ENCODE measurements around the gene PROC.

The PROC gene

DNA sequence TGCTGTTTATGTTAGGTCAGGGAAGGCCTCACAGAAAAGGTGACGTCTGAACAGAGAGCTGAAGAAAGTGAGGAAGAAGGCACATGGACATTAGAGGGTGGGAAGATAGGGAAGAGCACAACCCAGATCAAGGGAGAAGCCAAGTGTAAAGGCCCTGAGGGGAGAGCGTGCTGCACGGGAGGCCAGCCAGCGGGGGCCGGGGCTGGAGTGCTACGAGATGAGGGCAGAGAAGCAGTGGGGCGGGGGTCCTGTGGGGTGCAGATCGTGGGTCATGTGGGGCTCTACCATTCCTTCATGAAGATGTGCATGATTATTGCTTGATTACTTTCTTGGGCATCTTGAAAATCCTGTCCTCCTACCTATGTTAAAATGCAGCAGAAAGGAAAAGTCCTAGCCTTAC lies 50.8 kb downstream of the PROC start:
- peaks cover 22% of the 10 kb centered on the region for H3K4me1 Mint-ChIP-seq (ENCODE audit: low read depth)
- H3K36me3 Mint-ChIP-seq (ENCODE audit: low read depth) = peaks cover 30% of the 10 kb centered on the region
- no peak overlapping the region for H3K27ac Mint-ChIP-seq
- H3K9me3 Mint-ChIP-seq = no peaks in the 10 kb centered on the region
- H3K4me3 Mint-ChIP-seq = no peak overlapping the region
- H3K27me3 Mint-ChIP-seq = no peaks in the 10 kb centered on the region

DNA sequence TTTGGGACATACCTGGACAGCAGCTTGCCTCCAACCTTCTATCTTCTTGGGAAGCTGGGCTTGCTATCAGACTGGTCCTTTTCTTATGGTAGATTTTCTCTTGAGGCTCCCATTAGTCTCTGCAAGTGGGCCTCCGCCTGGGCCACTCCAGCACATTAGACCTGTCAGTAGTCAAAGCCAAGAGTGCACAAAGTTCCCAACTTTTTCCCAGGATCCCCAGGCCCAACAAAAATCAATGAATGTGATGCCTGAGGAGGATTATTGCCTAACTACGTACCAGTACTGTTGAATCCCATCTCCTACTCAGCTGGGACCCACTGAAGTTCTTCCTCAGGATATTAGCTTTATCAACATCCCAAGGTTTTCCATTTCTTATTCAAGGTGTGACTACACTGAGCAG lies 51.7 kb downstream of the PROC start:
- H3K4me3 Mint-ChIP-seq = no peak overlapping the region
- no peaks in the 10 kb centered on the region for H3K27me3 Mint-ChIP-seq
- H3K9me3 Mint-ChIP-seq = peaks cover under 1% of the 10 kb centered on the region
- peaks cover 35% of the 10 kb centered on the region for H3K36me3 Mint-ChIP-seq (ENCODE audit: low read depth)
- peaks cover 13% of the 10 kb centered on the region for H3K4me1 Mint-ChIP-seq (ENCODE audit: low read depth)
- H3K27ac Mint-ChIP-seq = no peak overlapping the region

DNA sequence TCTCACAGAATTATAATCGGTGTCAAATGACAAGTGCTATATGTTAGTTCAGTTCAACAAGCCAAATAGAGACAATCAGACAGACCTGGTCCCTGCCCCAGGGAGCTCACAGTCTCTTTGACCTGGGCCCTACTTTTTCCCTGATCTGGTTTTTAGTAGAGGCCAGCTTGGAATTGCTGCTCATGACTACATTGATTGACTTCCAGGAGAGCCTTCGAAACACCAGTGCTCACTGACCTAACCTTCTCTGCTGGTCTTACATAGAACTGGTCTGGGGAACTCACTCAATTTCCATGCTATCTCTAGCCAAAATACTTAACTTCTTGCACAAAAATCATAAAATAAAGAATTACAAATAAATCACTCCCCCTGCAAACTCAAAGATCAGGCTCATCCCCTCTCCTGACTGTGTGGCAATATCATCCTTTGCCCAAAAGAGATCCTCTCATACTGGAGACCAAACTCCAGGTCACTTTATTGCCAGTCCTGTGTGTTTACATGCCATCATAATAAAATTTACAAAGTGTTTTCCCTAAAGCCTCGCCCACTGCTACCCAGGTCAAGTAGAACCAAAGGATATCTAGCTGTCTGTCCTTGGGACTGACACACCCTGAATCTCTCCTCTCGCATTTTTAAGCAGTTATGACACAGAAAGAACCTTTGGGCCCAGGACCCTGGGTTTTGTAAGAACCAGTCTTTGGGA lies 53.2 kb downstream of the PROC start:
- Mint-ChIP-seq H3K36me3 (ENCODE audit: low read depth) (peaks cover 46% of the 10 kb centered on the region), H3K27me3 (no peaks in the 10 kb centered on the region), H3K4me1 (ENCODE audit: low read depth) (no peaks in the 10 kb centered on the region), H3K27ac (no peak overlapping the region), H3K9me3 (peaks cover 10% of the 10 kb centered on the region), H3K4me3 (no peak overlapping the region)

GRCh38 chr2:127472268-127472667 lies 54.0 kb downstream of the PROC start:
- Mint-ChIP-seq H3K27me3 (no peaks in the 10 kb centered on the region), H3K9me3 (peaks cover 10% of the 10 kb centered on the region)

GRCh38 chr2:127475788-127476187 lies 57.6 kb downstream of the PROC start:
- Mint-ChIP-seq H3K4me3 (no peak overlapping the region), H3K9me3 (peaks cover 10% of the 10 kb centered on the region), H3K27me3 (no peaks in the 10 kb centered on the region), H3K4me1 (ENCODE audit: low read depth) (no peaks in the 10 kb centered on the region), H3K27ac (no peak overlapping the region), H3K36me3 (ENCODE audit: low read depth) (peaks cover 30% of the 10 kb centered on the region)

More at GRCh38 chr2:127472268-127472667, 54.0 kb downstream of the PROC start:
- Mint-ChIP-seq H3K4me1 (ENCODE audit: low read depth) (no peaks in the 10 kb centered on the region), H3K4me3 (no peak overlapping the region), H3K36me3 (ENCODE audit: low read depth) (peaks cover 43% of the 10 kb centered on the region), H3K27ac (no peak overlapping the region)

All from stimulated activated naive CD8-positive, alpha-beta T cell treated with anti-CD3 and anti-CD28 coated beads, Interleukin-15, Interleukin-2, amounts not matched to agents 100 ng/mL and 50 ng/mL, for 24 hours (primary cell).